Psoas muscle (tissue), 8 donors: ENCODE data around the gene FGB. TPM values are rescaled to one million over a fixed set of nuclear protein-coding genes. Genes with fewer than 3 reads are reported as not detected.

Source experiments
- ATAC-seq, 4 donors: fragments of 200-7000 bp; cut with Tn5 transposase; one replicate each; pipeline ENCODE4 v1.9.1; 2020; ENCODE audit warnings: moderate library complexity in 3 of 4, mild to moderate bottlenecking in 2 of 4
- DNase-seq, 2 donors: peaks; one replicate each; pipeline ENCODE4 v3.0.0-alpha.2; 2020
- H3K27ac ChIP-seq: fragments of 200-600 bp; one replicate; pipeline ENCODE4 v1.8.0; 2022
- H3K27me3 ChIP-seq, 3 donors: fragments of 200-600 bp in 1 of 3; one replicate each; pipeline versions ENCODE4 v1.6.1 to v1.8.0; 2013 to 2022; ENCODE audit warnings: low read length in 2 of 3, mild to moderate bottlenecking in 2 of 3, moderate library complexity in 1 of 3; ENCODE audit not compliant: insufficient read depth in 3 of 3
- H3K36me3 ChIP-seq, 2 donors: fragments of 200-600 bp in 1 of 2; one replicate each; pipeline versions ENCODE4 v1.6.1 to v1.8.0; 2013 to 2022; ENCODE audit warnings: low read depth in 1 of 2, mild to moderate bottlenecking in 1 of 2, moderate library complexity in 1 of 2; ENCODE audit not compliant: insufficient read depth in 1 of 2
- H3K4me1 ChIP-seq: fragments of 200-600 bp; one replicate; pipeline ENCODE4 v1.8.0; 2022
- H3K4me3 ChIP-seq: fragments of 200-600 bp; one replicate; pipeline ENCODE4 v1.8.0; 2022; ENCODE audit warnings: mild to moderate bottlenecking
- H3K9me3 ChIP-seq: fragments of 200-600 bp; one replicate; pipeline ENCODE4 v1.8.0; 2022
- CTCF ChIP-seq: fragments of 200-600 bp; IDR thresholded peaks from one replicate; pipeline ENCODE4 v1.8.0; 2022; ENCODE audit warnings: antibody characterized with exemption
- WGBS, 3 donors: extraction: QIAGEN DNeasy Blood & Tissue Kit; methylation state at CpG; one replicate each; pipeline versions ENCODE4 v1.1.6 to v1.1.7; 2013; 5-methylcytosine and 5-hydroxymethylcytosine counted together
- intact Hi-C, 2 donors: fragments of 100-400 bp; cut with DNase I; formaldehyde crosslinking; loops; one replicate each; pipeline versions ENCODE4 v1.11.0 to v1.14.2; 2022
- long read RNA-seq, 2 donors: library from polyadenylated mRNA; unstranded; transcript quantifications; one replicate each; pipeline ENCODE4 v2.0.0, GENCODE V29; 2021
- polyA plus RNA-seq, 3 donors: library from polyadenylated mRNA; stranded (reverse); fragments of 200-250 nt; gene quantifications; one replicate each; pipeline ENCODE4 v1.2.3, GENCODE V29; 2013
- total RNA-seq, 4 donors: library from RNA; stranded (reverse); fragmentation: NEBNext Ultra II Directional in 2 of 4; extraction: Animal tissue kit (Norgen Biotek cat#: 25700) in 2 of 4; gene quantifications; one replicate each; pipeline versions ENCODE4 v1.2.1 to v1.2.4, GENCODE V29; 2021 to 2023
- donor health status: healthy with polysubstance abuse.
- donor health status: DM: no; HTN: no; CAD: no; lungs with moderate emphysema.
- donor health status: Bipolar disorder and iron deficiency.
- donor health status: healthy.
- donor health status: DM: yes; HTN: yes; CAD: no.
- donor health status: DM: no; HTN: no; CAD: no.
- donor health status: DM: no; HTN: no; CAD: no.
- donor health status: DM: yes; HTN: yes; CAD: no.

The FGB gene
- total RNA-seq (under 1 TPM in 2 of 4 donors, not detected in 2; 0.54 to 0.77 TPM), polyA plus RNA-seq (not detected)
- long read RNA-seq, donor 1, result 0 reads
- long read RNA-seq, donor 2, result 0 reads

GRCh38 chr4:154562697-154563254, at the start of gene FGB:
Gene FGB, plus strand, starts transcription at chr4:154563011. Its CDS starts 8 bp downstream, at chr4:154563019.
- ATAC-seq, result no peak
- TF ChIP-seq CTCF, result no peak
- WGBS, 3 donors, result 58 to 66% (median 60%) methylated on average over 2 of the region's 2 CpGs
- Histone ChIP-seq H3K27ac (no peak within 1 kb of the TSS), H3K4me1 (no peaks in the 10 kb centered on the region), H3K36me3 (no peaks in the 10 kb centered on the region), H3K4me3 (no peak within 1 kb of the TSS), H3K27me3 (no peaks in the 10 kb centered on the region), H3K9me3 (no peaks in the 10 kb centered on the region)
- DNase-seq, result no peak
- intact Hi-C loops, result no loop called here

GRCh38 chr4:154516318-154517029, 46.3 kb upstream of the FGB start:
- no peak overlapping the region for H3K4me3 ChIP-seq
- WGBS, 3 donors, result 9 to 16% (median 10%) methylated on average over 1 of the region's 1 CpG
- H3K9me3 ChIP-seq, result no peaks in the 10 kb centered on the region
- H3K27me3 ChIP-seq, result peaks cover 0 to 10% (median 0%) of the 10 kb centered on the region in 3 donors
- intact Hi-C loops, result no loop called here
- no peak for TF ChIP-seq CTCF
- no peak for DNase-seq
- ATAC-seq, result no peak
- H3K4me1 ChIP-seq, result no peaks in the 10 kb centered on the region
- no peaks in the 10 kb centered on the region for H3K36me3 ChIP-seq
- H3K27ac ChIP-seq, result no peak overlapping the region

- no peak overlapping the region for H3K27ac ChIP-seq
- no peak for ATAC-seq
- no peak for DNase-seq
- peaks cover 0 to 10% (median 0%) of the 10 kb centered on the region in 3 donors for H3K27me3 ChIP-seq
- no peak for TF ChIP-seq CTCF
- no peak overlapping the region for H3K4me3 ChIP-seq
- no peaks in the 10 kb centered on the region for H3K9me3 ChIP-seq
- no peaks in the 10 kb centered on the region for H3K36me3 ChIP-seq
- H3K4me1 ChIP-seq, result no peaks in the 10 kb centered on the region
- 41 to 71% (median 55%) methylated on average over 4 of the region's 4 CpGs for WGBS, 3 donors
- intact Hi-C loops, result no loop called here
Observed at GRCh38 chr4:154517591-154517990, 45.2 kb upstream of the FGB start.

- no peaks in the 10 kb centered on the region for H3K9me3 ChIP-seq
- H3K27ac ChIP-seq, result no peak overlapping the region
- intact Hi-C loops, result no loop called here
- no peak for TF ChIP-seq CTCF
- peaks cover 0 to 10% (median 1%) of the 10 kb centered on the region in 3 donors for H3K27me3 ChIP-seq
- DNase-seq, result no peak
- H3K36me3 ChIP-seq, result no peaks in the 10 kb centered on the region
- H3K4me1 ChIP-seq, result no peaks in the 10 kb centered on the region
- 61 to 84% (median 74%) methylated on average over 4 of the region's 4 CpGs for WGBS, 3 donors
- no peak for ATAC-seq
- no peak overlapping the region for H3K4me3 ChIP-seq
Observed at GRCh38 chr4:154519214-154519613, 43.6 kb upstream of the FGB start.
